ENCODE measurements around the gene CES2.

DNA sequence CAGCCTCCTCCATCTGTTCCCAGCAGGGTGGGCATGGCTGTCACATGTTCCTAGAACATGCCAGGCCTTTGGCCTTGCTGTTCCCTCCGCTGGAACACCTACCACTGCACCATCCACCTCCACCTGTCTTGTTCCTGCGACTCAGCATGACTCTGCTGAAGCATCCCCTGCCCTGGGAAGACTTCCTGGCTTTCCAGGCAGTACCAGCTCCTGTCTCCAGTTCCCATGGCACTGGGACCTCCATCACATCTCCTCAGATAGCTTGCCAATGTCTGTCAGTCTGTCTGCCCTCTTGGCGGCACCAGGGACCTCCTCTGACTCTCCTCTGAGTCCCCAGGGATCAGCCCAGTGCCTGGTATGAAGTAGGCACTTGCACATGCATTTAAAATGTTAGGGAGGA is 39.3 kb upstream of the CES2 start:
- TF ChIP-seq, protein P1, sequence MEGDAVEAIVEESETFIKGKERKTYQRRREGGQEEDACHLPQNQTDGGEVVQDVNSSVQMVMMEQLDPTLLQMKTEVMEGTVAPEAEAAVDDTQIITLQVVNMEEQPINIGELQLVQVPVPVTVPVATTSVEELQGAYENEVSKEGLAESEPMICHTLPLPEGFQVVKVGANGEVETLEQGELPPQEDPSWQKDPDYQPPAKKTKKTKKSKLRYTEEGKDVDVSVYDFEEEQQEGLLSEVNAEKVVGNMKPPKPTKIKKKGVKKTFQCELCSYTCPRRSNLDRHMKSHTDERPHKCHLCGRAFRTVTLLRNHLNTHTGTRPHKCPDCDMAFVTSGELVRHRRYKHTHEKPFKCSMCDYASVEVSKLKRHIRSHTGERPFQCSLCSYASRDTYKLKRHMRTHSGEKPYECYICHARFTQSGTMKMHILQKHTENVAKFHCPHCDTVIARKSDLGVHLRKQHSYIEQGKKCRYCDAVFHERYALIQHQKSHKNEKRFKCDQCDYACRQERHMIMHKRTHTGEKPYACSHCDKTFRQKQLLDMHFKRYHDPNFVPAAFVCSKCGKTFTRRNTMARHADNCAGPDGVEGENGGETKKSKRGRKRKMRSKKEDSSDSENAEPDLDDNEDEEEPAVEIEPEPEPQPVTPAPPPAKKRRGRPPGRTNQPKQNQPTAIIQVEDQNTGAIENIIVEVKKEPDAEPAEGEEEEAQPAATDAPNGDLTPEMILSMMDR (conservative IDR thresholded peaks at IDR 0.05; ENCODE audit: low read length): no peak
- no peak for TF ChIP-seq EZH2phosphoT487 (IDR thresholded peaks at IDR 0.05; ENCODE audit: borderline replicate concordance)
